ENCODE measurements around the gene TTC9B.

DNA sequence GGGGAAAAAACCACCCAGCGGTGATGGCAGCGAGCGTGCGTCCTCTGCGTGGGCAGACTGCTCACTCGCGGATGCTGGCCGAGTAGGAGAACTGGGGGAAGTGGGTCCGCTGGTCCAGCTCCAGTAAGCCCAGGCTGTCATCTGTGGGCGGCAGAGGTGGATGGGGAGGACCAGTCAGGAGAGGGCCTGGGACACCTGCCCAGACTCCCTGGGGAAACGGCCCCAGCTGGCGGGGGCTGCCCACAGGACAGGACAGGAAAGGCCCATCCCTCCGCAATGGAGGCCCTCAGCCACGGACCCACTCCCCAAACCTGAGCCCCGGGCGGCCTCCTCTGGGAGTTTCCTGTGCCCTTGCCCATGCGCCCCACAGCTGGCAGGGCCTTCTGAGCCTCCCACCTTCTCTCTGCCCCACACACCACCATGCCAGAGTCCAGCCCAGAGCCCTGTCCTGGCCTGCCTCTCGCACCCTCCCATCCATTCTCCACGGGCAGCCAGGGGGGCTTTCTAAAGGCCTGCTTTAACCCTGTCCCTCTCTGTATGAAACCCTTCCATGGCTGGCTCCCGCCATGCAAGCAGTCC, 15.7 kb upstream of the TTC9B start:
- TF ChIP-seq CTCF (IDR thresholded peaks at IDR 0.05) (no peak), POLR2AphosphoS5 (IDR thresholded peaks at IDR 0.05) (no peak)
